Activated naive CD8-positive, alpha-beta T cell treated with anti-CD3 and anti-CD28 coated beads for 36 hours (primary cell): ENCODE results near the gene S1PR5. TPM values are rescaled to one million over a fixed set of nuclear protein-coding genes. Genes with fewer than 3 reads are reported as not detected.
A peak's percentile ranks its signal among the peaks of the same experiment; 100 is the strongest.
"Not testable (repeated sequence)": the region's sequence is repeated elsewhere in the genome, so short reads cannot be mapped to it uniquely, and the experiment has no call there.

Experiments used
- DNase-seq: peaks from one replicate; pipeline ENCODE4 v3.0.0; 2021
- H3K27ac Mint-ChIP-seq: one replicate; pipeline ENCODE4 v1.8.0; 2022; ENCODE audit warnings: mild to moderate bottlenecking, moderate library complexity, mixed read lengths
- H3K27me3 Mint-ChIP-seq: one replicate; pipeline ENCODE4 v1.8.0; 2022; ENCODE audit warnings: mild to moderate bottlenecking, mixed read lengths
- H3K36me3 Mint-ChIP-seq: one replicate; pipeline ENCODE4 v1.8.0; 2021; ENCODE audit warnings: mild to moderate bottlenecking, mixed read lengths
- H3K4me1 Mint-ChIP-seq: one replicate; pipeline ENCODE4 v1.8.0; 2021; ENCODE audit warnings: mixed read lengths
- H3K4me3 Mint-ChIP-seq: one replicate; pipeline ENCODE4 v1.8.0; 2022; ENCODE audit warnings: mild to moderate bottlenecking, moderate library complexity, mixed read lengths
- H3K9me3 Mint-ChIP-seq: one replicate; pipeline ENCODE4 v1.8.0; 2022; ENCODE audit warnings: mixed read lengths
- total RNA-seq, 2 experiments: library from RNA; stranded (reverse); gene quantifications; one replicate each; pipeline ENCODE4 v1.2.3, GENCODE V29; 2021

Gene S1PR5
- total RNA-seq, 2 experiments from 2014 or later: not detected

DNA sequence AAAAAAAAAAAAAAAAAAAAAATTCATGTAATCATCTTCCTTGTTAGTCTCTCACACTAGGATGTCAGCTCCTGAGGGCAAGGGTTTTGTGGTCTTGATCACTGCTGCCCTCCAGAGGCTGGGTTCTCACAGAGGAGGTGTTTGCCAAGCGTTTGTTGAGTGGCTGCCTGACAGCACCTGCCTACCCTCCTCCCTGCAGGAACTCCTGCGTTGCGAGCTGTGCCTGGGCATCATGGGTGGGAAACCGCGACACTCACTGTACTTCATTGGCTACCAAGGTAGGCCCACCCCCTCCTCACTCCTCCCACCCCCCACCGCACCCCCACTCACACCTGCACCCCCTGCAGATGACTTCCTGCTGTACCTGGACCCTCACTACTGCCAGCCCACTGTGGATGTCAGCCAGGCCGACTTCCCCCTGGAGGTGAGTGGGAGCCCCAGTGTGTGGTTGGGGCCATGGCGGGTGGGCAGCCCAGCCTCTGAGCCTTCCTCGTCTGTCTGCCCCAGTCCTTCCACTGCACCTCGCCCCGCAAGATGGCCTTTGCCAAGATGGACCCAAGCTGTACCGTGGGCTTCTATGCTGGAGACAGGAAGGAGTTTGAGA, 34.6 kb upstream of the S1PR5 start:
- H3K9me3 Mint-ChIP-seq: no peaks in the 10 kb centered on the region
- peak overlapping the region; percentile 56 for H3K27ac Mint-ChIP-seq
- H3K4me3 Mint-ChIP-seq: no peak overlapping the region
- peaks cover 40% of the 10 kb centered on the region for H3K36me3 Mint-ChIP-seq
- DNase-seq: peak; percentile 45
- no peaks in the 10 kb centered on the region for H3K27me3 Mint-ChIP-seq
- H3K4me1 Mint-ChIP-seq: peaks cover 39% of the 10 kb centered on the region

DNA sequence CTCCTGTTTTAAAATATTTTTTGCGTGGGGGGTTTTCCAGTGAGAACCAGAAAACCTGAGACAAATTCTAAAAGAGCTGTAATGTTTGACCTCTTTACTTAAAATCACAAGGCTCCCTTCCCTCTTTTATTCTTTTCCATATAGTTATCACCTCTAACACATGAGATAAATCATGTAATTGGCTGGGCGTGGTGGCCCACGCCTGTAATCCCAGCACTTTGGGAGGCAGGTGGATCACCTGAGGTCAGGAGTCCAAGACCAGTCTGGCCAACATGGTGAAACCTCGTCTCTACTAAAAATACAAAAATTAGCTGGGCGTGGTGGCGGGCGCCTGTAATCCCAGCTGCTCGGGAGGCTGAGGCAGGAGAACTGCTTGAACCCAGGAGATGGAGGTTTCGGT, 33.8 kb upstream of the S1PR5 start:
- not testable (repeated sequence) for DNase-seq, H3K27ac Mint-ChIP-seq, H3K27me3 Mint-ChIP-seq, H3K9me3 Mint-ChIP-seq, H3K4me3 Mint-ChIP-seq
- H3K36me3 Mint-ChIP-seq: peaks cover 40% of the 10 kb centered on the region
- peaks cover 38% of the 10 kb centered on the region for H3K4me1 Mint-ChIP-seq

DNA sequence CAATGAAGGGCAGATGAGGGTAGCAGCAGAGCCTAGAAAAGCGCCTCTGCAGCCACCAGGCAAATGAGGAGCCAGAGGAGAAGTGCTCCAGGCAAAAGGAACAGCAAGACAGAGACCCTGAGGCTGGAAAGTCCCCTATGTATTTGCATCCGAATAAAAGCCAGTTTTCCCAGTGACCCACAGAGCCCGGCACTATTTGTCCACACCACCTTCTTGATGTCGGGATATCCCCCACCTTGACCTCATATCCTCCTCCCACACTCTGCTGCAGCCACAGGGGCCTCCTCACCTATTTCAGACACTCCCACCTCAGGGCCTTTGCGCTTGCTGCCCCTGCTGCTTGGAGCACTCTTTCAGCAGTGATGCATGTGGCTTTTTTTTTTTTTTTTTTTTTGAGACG, 33.1 kb upstream of the S1PR5 start:
- no peak overlapping the region for H3K4me3 Mint-ChIP-seq
- no peak overlapping the region for H3K27ac Mint-ChIP-seq
- peaks cover 37% of the 10 kb centered on the region for H3K36me3 Mint-ChIP-seq
- H3K9me3 Mint-ChIP-seq: no peaks in the 10 kb centered on the region
- peaks cover 33% of the 10 kb centered on the region for H3K4me1 Mint-ChIP-seq
- DNase-seq: no peak
- no peaks in the 10 kb centered on the region for H3K27me3 Mint-ChIP-seq

DNA sequence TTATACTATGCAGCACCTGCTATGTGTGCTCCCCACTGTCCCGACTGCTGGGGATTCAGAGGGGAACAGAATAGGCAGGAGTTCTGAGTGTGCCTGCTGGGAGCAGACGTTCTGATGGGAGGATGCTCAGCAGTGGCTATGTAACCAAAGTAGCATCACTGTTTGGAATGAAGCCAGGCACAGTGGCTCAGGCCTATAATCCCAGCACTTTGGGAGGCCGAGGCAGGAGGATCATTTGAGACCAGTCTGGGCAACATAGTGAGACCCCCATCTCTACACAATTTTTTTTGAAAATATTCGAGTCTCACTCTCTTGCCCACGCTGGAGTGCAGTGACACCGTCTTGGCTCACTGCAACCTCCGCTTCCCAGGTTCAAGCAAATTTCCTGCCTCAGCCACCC, 32.5 kb upstream of the S1PR5 start:
- H3K27ac Mint-ChIP-seq: no peak overlapping the region
- peaks cover 30% of the 10 kb centered on the region for H3K4me1 Mint-ChIP-seq
- no peaks in the 10 kb centered on the region for H3K27me3 Mint-ChIP-seq
- no peak overlapping the region for H3K4me3 Mint-ChIP-seq
- no peaks in the 10 kb centered on the region for H3K9me3 Mint-ChIP-seq
- H3K36me3 Mint-ChIP-seq: peaks cover 37% of the 10 kb centered on the region
- no peak for DNase-seq

DNA sequence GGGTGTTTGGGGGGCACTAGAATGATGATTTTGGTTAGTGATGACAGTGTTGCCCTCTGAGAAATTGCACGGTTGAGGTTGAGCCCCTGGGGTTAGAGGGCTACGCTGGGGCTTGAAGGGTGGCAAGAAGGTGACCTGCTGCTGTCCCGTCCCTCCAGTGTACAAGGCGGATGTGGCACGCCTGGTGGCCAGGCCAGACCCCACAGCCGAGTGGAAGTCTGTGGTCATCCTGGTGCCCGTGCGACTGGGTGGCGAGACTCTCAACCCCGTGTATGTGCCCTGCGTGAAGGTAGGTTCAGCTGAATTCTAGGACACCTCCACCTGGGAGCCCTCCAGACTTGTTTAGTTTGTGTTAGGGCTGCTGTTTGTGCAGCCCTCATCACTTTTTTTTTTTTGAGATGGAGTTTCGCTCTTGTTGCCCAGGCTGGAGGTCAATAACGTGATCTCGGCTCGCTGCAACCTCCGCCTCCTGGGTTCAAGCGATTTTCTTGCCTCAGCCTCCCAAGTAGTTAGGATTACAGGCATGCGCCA, 31.6 kb upstream of the S1PR5 start:
- no peaks in the 10 kb centered on the region for H3K9me3 Mint-ChIP-seq
- no peak overlapping the region for H3K27ac Mint-ChIP-seq
- peaks cover 34% of the 10 kb centered on the region for H3K36me3 Mint-ChIP-seq
- H3K4me3 Mint-ChIP-seq: no peak overlapping the region
- DNase-seq: no peak
- H3K27me3 Mint-ChIP-seq: no peaks in the 10 kb centered on the region
- peaks cover 25% of the 10 kb centered on the region for H3K4me1 Mint-ChIP-seq

DNA sequence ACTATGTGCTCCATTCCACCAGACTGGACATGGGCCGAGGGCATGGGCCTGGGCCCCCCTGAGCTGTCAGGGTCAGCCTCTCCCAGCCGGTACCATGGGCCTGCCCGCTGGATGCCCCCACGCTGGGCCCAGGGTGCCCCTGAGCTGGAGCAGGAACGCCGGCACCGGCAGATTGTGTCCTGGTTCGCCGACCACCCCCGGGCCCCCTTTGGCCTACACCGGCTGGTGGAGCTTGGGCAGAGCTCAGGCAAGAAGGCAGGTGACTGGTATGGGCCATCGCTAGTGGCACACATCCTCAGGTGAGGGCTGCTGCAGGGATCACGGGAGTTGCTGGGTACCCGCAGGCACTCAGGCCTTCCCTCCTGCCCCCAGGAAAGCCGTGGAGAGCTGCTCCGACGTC, 29.6 kb upstream of the S1PR5 start:
- Mint-ChIP-seq H3K4me1 (peaks cover 15% of the 10 kb centered on the region), H3K4me3 (no peak overlapping the region), H3K9me3 (no peaks in the 10 kb centered on the region), H3K27me3 (no peaks in the 10 kb centered on the region), H3K36me3 (peaks cover 14% of the 10 kb centered on the region), H3K27ac (no peak overlapping the region)
- DNase-seq: no peak

DNA sequence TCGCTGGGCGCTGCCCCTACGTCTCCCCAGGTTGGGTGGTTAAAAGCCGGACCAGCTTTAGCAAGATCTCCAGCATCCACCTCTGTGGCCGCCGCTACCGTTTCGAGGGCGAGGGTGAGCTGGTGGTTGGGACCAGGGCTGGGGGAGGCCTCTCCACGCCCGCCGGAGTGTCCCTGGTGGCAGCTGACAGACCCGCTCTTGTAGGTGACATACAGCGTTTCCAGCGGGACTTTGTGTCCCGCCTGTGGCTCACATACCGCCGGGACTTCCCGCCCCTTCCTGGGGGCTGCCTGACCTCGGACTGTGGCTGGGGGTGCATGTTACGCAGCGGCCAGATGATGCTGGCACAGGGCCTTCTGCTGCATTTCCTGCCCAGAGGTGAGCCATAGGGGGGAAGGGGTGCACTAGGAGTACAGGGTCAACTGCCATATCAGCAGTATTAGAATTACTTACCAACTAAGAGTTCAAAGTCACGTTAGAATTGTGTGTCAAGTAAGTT, 27.6 kb upstream of the S1PR5 start:
- peaks cover 3% of the 10 kb centered on the region for H3K36me3 Mint-ChIP-seq
- no peaks in the 10 kb centered on the region for H3K9me3 Mint-ChIP-seq
- peaks cover 3% of the 10 kb centered on the region for H3K27me3 Mint-ChIP-seq
- peak overlapping the region; percentile 86 for H3K4me3 Mint-ChIP-seq
- H3K27ac Mint-ChIP-seq: peak overlapping the region; percentile 79
- peak; percentile 10 for DNase-seq
- peaks cover 11% of the 10 kb centered on the region for H3K4me1 Mint-ChIP-seq

DNA sequence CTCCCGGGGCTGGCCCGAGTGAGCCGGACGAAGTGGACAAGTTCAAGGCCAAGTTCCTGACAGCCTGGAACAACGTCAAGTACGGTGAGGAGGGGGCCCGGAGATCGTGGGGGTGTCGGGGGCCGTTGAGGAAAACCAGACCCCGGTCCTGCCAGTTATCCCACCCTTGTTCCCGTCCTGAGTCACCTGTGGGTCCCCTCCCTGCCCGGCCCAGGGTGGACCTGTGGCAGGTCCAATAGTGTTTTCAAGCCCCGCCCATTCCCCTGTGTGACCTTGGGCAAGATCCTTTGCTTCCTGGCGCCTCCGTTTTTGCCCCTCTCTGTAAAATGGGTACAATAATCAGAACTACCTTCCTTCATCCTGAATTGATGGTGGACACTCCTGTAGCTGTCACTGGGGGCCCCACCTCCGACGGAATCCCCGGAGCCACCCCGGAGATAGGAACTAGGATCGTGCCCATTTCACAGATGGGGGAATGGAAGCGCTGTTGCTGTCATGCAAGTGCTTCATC, 27.1 kb upstream of the S1PR5 start:
- peaks cover 3% of the 10 kb centered on the region for H3K36me3 Mint-ChIP-seq
- peak; percentile 22 for DNase-seq
- H3K4me3 Mint-ChIP-seq: peak overlapping the region; percentile 86
- H3K27ac Mint-ChIP-seq: peak overlapping the region; percentile 79
- H3K27me3 Mint-ChIP-seq: peaks cover 6% of the 10 kb centered on the region
- no peaks in the 10 kb centered on the region for H3K9me3 Mint-ChIP-seq
- H3K4me1 Mint-ChIP-seq: peaks cover 11% of the 10 kb centered on the region

DNA sequence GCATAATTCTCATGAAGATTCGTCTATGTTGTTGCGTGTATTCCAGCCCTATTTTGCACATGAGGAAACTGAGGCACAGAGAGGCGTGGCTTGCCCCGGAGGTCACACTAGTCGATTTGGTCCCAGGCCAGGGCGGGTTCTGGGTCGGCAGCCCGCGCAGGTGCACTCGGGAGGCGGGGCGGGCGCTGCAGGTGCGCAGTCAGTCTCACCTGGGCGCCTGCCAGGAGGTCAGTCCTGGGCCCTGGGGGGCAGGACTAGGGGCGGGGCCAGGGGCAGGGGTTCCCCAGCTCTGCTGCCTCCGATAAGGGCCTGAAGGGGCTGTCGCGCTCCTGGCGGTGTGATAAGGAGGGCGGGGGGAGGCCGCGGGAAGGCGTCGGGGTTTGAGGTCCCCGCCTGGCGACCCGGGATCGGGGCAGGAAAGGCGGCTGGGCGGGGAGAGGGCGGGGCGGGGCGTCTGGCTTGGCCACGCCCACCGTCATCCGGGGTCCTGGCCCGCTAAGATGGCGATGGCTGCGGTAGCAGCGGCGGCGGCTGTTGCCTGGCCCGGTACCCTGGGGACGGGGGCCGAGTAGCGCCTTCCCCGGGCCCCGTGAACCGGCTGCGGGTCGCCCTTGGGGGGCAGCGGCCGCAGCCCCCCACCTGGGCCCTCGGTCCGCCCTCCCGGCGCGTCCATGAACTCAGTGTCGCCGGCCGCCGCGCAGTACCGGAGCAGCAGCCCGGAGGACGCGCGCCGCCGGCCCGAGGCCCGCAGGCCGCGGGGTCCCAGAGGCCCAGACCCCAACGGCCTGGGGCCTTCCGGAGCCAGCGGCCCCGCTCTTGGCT, 26.4 kb upstream of the S1PR5 start, which contains the start of gene ATG4D:
ATG4D (plus strand) TSS at position 485 of the 822 bp plus-strand sequence; CDS start at position 672, 187 bp downstream.
- H3K27me3 Mint-ChIP-seq: peaks cover 12% of the 10 kb centered on the region
- H3K36me3 Mint-ChIP-seq: no peaks in the 10 kb centered on the region
- peak within 1 kb of the TSS; percentile 79 for H3K27ac Mint-ChIP-seq
- H3K4me1 Mint-ChIP-seq: peaks cover 11% of the 10 kb centered on the region
- H3K9me3 Mint-ChIP-seq: no peaks in the 10 kb centered on the region
- DNase-seq: peak; percentile 80
- peak within 1 kb of the TSS; percentile 86 for H3K4me3 Mint-ChIP-seq

DNA sequence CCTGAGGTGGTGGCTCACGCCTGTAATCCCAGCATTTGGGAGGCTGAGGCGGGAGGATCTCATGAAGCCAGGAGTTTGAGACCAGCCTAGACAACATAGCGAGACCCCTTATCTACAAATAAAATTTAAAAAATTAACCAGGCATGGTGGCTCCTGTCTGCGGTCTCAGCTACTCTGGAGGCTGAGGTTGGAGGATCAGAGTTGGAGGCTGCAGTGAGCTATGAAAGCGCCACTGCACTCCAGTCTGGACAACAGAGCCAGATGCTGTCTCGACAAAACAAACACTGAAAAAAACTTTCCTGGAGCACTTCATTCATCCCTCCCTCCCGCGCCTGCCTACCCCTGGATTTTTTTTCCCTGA, 25.8 kb upstream of the S1PR5 start:
- H3K27me3 Mint-ChIP-seq: peaks cover 18% of the 10 kb centered on the region
- H3K27ac Mint-ChIP-seq: peak overlapping the region; percentile 58
- no peaks in the 10 kb centered on the region for H3K9me3 Mint-ChIP-seq
- peak overlapping the region; percentile 71 for H3K4me3 Mint-ChIP-seq
- H3K36me3 Mint-ChIP-seq: no peaks in the 10 kb centered on the region
- H3K4me1 Mint-ChIP-seq: peaks cover 11% of the 10 kb centered on the region
- no peak for DNase-seq

DNA sequence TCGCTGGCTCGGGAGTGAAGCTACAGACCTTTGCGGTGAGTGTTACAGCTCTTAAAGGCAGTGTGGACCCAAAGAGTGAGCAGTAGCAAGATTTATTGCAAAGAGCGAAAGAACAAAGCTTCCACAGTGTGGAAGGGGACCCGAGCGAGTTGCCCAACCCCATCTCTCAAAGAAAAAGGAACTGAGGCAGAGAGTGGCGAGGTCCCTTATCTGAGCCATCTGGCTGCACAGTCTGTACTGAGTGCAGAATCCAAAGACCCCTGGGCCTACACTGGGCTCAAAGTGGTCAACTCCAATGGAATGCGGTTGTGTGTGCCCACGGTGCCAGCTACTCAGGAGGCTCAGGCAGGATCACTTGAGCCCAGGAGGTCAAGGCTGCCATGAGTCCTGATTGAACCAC, 21.8 kb upstream of the S1PR5 start:
- H3K27ac Mint-ChIP-seq, DNase-seq, H3K9me3 Mint-ChIP-seq, H3K4me3 Mint-ChIP-seq, H3K4me1 Mint-ChIP-seq, H3K36me3 Mint-ChIP-seq: not testable (repeated sequence)
- peaks cover 25% of the 10 kb centered on the region for H3K27me3 Mint-ChIP-seq

DNA sequence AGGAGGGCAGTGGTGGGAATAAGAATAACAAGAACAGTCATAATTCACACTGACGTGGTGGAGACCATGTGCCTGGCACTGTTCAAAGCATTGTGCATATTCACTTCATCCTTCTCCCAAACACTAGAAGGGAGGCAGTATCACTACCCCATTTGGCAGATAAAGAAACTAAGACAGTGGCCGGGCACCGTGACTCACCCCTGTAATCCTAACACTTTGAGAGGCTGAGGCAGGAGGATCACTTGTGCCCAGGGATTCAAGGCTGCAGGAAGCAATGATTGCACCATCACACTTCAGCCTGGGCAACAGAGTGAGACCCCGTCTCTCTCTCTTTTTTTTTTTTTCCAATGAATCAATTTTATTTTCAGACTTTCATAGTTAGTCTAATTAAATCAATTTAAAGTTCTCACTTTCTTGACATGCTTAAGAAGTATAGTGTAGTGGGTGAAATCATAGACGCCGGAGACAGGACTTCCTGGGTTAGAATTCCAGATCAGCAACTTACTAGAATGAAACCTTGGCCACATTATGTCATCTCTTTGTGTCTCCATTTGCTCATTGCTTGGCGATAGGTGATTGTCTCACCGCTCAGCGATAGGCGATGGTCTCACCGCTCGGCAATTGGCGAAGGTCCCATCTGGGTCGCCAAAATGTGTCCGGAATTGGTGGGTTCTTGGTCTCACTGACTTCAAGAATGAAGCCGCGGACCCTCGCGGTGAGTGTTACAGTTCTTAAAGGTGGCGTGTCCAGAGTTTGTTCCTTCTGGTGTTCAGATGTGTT, 21.1 kb upstream of the S1PR5 start:
- H3K36me3 Mint-ChIP-seq: no peaks in the 10 kb centered on the region
- peaks cover 27% of the 10 kb centered on the region for H3K27me3 Mint-ChIP-seq
- H3K4me1 Mint-ChIP-seq: peaks cover 3% of the 10 kb centered on the region
- no peak for DNase-seq
- H3K9me3 Mint-ChIP-seq: no peaks in the 10 kb centered on the region
- no peak overlapping the region for H3K4me3 Mint-ChIP-seq
- no peak overlapping the region for H3K27ac Mint-ChIP-seq

DNA sequence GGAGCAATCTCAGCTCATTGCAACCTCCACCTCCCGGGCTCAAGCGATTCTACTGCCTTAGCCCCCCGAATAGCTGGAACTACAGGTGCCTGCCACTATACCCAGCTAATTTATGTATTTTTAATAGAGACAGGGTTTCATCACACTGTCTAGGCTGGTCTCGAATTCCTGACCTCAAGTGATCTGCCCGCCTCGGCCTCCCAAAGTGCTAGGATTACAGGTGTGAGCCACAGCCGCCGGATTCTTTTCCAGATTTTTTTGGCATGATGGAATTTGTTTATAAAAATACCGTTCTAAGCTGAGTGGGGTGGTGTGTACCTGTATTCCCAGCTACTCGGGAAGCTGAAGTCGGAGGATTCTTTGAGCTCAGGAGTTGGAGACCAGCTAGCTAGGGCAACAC, 20.4 kb upstream of the S1PR5 start:
- no peak overlapping the region for H3K27ac Mint-ChIP-seq
- no peak overlapping the region for H3K4me3 Mint-ChIP-seq
- H3K4me1 Mint-ChIP-seq: no peaks in the 10 kb centered on the region
- DNase-seq: no peak
- H3K27me3 Mint-ChIP-seq: peaks cover 27% of the 10 kb centered on the region
- peaks cover 1% of the 10 kb centered on the region for H3K9me3 Mint-ChIP-seq
- H3K36me3 Mint-ChIP-seq: no peaks in the 10 kb centered on the region

DNA sequence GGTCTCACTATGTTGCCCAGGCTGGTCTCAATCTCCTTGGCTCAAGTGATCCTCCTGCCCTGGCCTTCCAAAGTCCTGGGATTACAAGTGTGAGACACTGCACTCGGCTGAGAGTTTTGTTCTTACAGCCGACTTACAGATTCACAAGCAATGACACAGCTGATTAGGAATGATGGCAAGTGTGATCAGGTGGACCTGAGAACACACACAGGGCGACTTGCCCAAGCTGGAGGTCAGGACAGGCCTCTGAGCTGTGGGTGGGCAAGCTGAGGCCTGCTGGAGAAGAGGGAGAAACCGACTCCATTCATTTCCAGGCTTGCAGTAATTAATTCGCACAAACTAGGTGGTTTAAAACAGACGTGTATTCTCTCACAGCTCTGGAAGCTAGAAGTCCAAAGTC, 18.4 kb upstream of the S1PR5 start:
- H3K36me3 Mint-ChIP-seq: no peaks in the 10 kb centered on the region
- H3K27me3 Mint-ChIP-seq: peaks cover 27% of the 10 kb centered on the region
- no peaks in the 10 kb centered on the region for H3K4me1 Mint-ChIP-seq
- H3K27ac Mint-ChIP-seq: no peak overlapping the region
- H3K4me3 Mint-ChIP-seq: no peak overlapping the region
- no peak for DNase-seq
- H3K9me3 Mint-ChIP-seq: peaks cover 7% of the 10 kb centered on the region
